IMR-90 (cell line): ENCODE data around the gene ITGAX. TPM values are rescaled to one million over a fixed set of nuclear protein-coding genes. Genes with fewer than 3 reads are reported as not detected.

ENCODE experiments used
- ATAC-seq: fragments of 200-7000 bp; cut with Tn5 transposase; 2 replicates; pipeline ENCODE4 v1.9.1; 2020; ENCODE audit warnings: low read depth, mild to moderate bottlenecking, moderate library complexity
- BruUV-seq: library from RNA; stranded (reverse); fragments of 400-500 nt; replicated peaks from 2 replicates; lab custom pipeline; 2021; lab: Mats Ljungman, UMichigan
- CTCF ChIA-PET: fragments of 300-600 bp; formaldehyde crosslinking; extraction: SDS; loops from one replicate; lab custom pipeline; 2021; ENCODE audit warnings: antibody characterized with exemption; lab: Yijun Ruan, JAX
- POLR2A ChIA-PET: fragments of 300-600 bp; sonication (Branson Sonifier 250); formaldehyde crosslinking; loops from one replicate; lab custom pipeline; 2022; ENCODE audit warnings: antibody characterized with exemption; ENCODE audit not compliant: unreplicated experiment; lab: Charles Lee
- DNase-seq: peaks from one replicate; pipeline ENCODE4 v3.0.0; 2013
- H2AFZ ChIP-seq: replicated peaks from 2 replicates; pipeline ENCODE3; 2013; ENCODE audit warnings: low read length, mild to moderate bottlenecking; ENCODE audit not compliant: poor library complexity
- H2AK5ac ChIP-seq: 2 replicates; pipeline ENCODE4 v1.6.1; 2013; ENCODE audit warnings: low read depth, low read length, inconsistent platforms
- H2AK9ac ChIP-seq: replicated peaks from 2 replicates; pipeline ENCODE3; 2013; ENCODE audit warnings: mild to moderate bottlenecking, low read depth, low read length, moderate library complexity; ENCODE audit not compliant: poor library complexity
- H2BK120ac ChIP-seq: 2 replicates; pipeline ENCODE4 v1.6.1; 2013; ENCODE audit warnings: low read depth, low read length, inconsistent platforms
- H2BK15ac ChIP-seq: 3 replicates; pipeline ENCODE4 v1.6.1; 2013; ENCODE audit warnings: low read depth, low read length, inconsistent platforms
- H2BK20ac ChIP-seq: 2 replicates; pipeline ENCODE4 v1.6.1; 2013; ENCODE audit warnings: low read depth, mild to moderate bottlenecking, inconsistent platforms, low read length, moderate library complexity
- H2BK5ac ChIP-seq: 2 replicates; pipeline ENCODE4 v1.6.1; 2013; ENCODE audit warnings: mild to moderate bottlenecking, low read depth, low read length, inconsistent platforms; ENCODE audit not compliant: poor library complexity, severe bottlenecking
- H3K14ac ChIP-seq: replicated peaks from 2 replicates; pipeline ENCODE4 v1.6.1; 2013; ENCODE audit warnings: low read depth, low read length, inconsistent platforms
- H3K18ac ChIP-seq: 2 replicates; pipeline ENCODE4 v1.6.1; 2013; ENCODE audit warnings: low read depth, low read length, control low read depth
- H3K23ac ChIP-seq: 2 replicates; pipeline ENCODE4 v1.6.1; 2013; ENCODE audit warnings: low read depth, low read length, inconsistent platforms
- H3K27ac ChIP-seq: 2 replicates; pipeline ENCODE4 v1.5.1; 2013; ENCODE audit warnings: mild to moderate bottlenecking, control low read depth, low read length; ENCODE audit not compliant: insufficient read depth
- H3K27me3 ChIP-seq: 2 replicates; pipeline ENCODE4 v1.6.1; 2013; ENCODE audit warnings: low read length; ENCODE audit not compliant: control insufficient read depth, insufficient read depth
- H3K36me3 ChIP-seq: 2 replicates; pipeline ENCODE4 v1.6.1; 2013; ENCODE audit warnings: low read length, mixed read lengths; ENCODE audit not compliant: control insufficient read depth, insufficient read depth
- H3K4ac ChIP-seq: 2 replicates; pipeline ENCODE4 v1.6.1; 2013; ENCODE audit warnings: low read depth, low read length, inconsistent platforms
- H3K4me1 ChIP-seq: 2 replicates; pipeline ENCODE4 v1.6.1; 2013; ENCODE audit warnings: low read length, mixed read lengths; ENCODE audit not compliant: control insufficient read depth, insufficient read depth
- H3K4me2 ChIP-seq: 2 replicates; pipeline ENCODE4 v1.6.1; 2013; ENCODE audit warnings: low read depth, mild to moderate bottlenecking, control low read depth, low read length, moderate library complexity
- H3K4me3 ChIP-seq: 2 replicates; pipeline ENCODE4 v1.5.1; 2013; ENCODE audit warnings: low read depth, mild to moderate bottlenecking, control low read depth, low read length, moderate library complexity; ENCODE audit not compliant: insufficient read depth
- H3K56ac ChIP-seq: 2 replicates; pipeline ENCODE4 v1.6.1; 2013; ENCODE audit warnings: low read length, inconsistent platforms; ENCODE audit not compliant: insufficient read depth; ENCODE audit errors: extremely low read depth
- H3K79me1 ChIP-seq, 2 experiments: 2 replicates each; pipeline ENCODE4 v1.6.1; 2013; ENCODE audit warnings: low read length in 2 of 2, inconsistent platforms in 1 of 2, low read depth in 1 of 2
- H3K9ac ChIP-seq: 2 replicates; pipeline ENCODE4 v1.6.1; 2013; ENCODE audit warnings: low read depth, low read length, control low read depth
- H3K9me1 ChIP-seq: 2 replicates; pipeline ENCODE4 v1.6.1; 2013; ENCODE audit warnings: low read length, inconsistent platforms; ENCODE audit not compliant: insufficient read depth
- H3K9me3 ChIP-seq: 2 replicates; pipeline ENCODE4 v1.6.1; 2013; ENCODE audit warnings: low read length; ENCODE audit not compliant: control insufficient read depth, insufficient read depth
- H4K20me1 ChIP-seq: 2 replicates; pipeline ENCODE4 v1.6.1; 2013; ENCODE audit warnings: low read length, inconsistent platforms; ENCODE audit not compliant: insufficient read depth
- H4K5ac ChIP-seq: 2 replicates; pipeline ENCODE4 v1.6.1; 2013; ENCODE audit warnings: mild to moderate bottlenecking, low read depth, low read length, control low read depth
- H4K8ac ChIP-seq, 2 experiments: 2 replicates each; pipeline ENCODE4 v1.6.1; 2013; ENCODE audit warnings: low read depth in 2 of 2, low read length in 2 of 2, control low read depth in 1 of 2, inconsistent platforms in 1 of 2
- H4K91ac ChIP-seq: 2 replicates; pipeline ENCODE4 v1.6.1; 2013; ENCODE audit warnings: low read depth, low read length, inconsistent platforms; ENCODE audit not compliant: insufficient read depth
- BHLHE40 ChIP-seq: fragments of 150-350 bp; IDR thresholded peaks from 2 replicates; pipeline ENCODE4 v1.6.1; 2016; ENCODE audit warnings: mild to moderate bottlenecking, low read depth, low read length
- CEBPB ChIP-seq: IDR thresholded peaks from 2 replicates; pipeline ENCODE4 v1.6.1; 2012; ENCODE audit warnings: low read depth, low read length, improper control_type of control experiment
- FOS ChIP-seq: fragments of 150-350 bp; IDR thresholded peaks from 2 replicates; pipeline ENCODE4 v1.6.1; 2016; ENCODE audit warnings: low read depth, low read length
- MAFK ChIP-seq: IDR thresholded peaks from 2 replicates; pipeline ENCODE4 v1.6.1; 2012; ENCODE audit warnings: low read depth, low read length, improper control_type of control experiment
- NFE2L2 ChIP-seq: fragments of 150-350 bp; IDR thresholded peaks from 2 replicates; pipeline ENCODE4 v1.6.1; 2016; ENCODE audit warnings: low read depth, mild to moderate bottlenecking, low read length
- POLR2A ChIP-seq: IDR thresholded peaks from 2 replicates; pipeline ENCODE4 v1.6.1; 2012; ENCODE audit warnings: mild to moderate bottlenecking, low read depth, low read length
- RCOR1 ChIP-seq: IDR thresholded peaks from 2 replicates; pipeline ENCODE4 v1.6.1; 2012; ENCODE audit warnings: mild to moderate bottlenecking, low read length, improper control_type of control experiment; ENCODE audit not compliant: insufficient replicate concordance
- WGBS, 2 experiments: methylation state at CpG; one replicate each; pipeline versions ENCODE4 v1.1.5 to v1.1.7; 2013; ENCODE audit warnings: missing lambda C conversion rate in 2 of 2; ENCODE audit not compliant: insufficient read length in 1 of 2; ENCODE audit errors: extremely low coverage in 2 of 2; 5-methylcytosine and 5-hydroxymethylcytosine counted together
- dilution Hi-C: fragments of 300-500 bp; cut with HindIII; formaldehyde crosslinking; loops from one replicate; pipeline ENCODE4 v1.14.3; 2018; ENCODE audit warnings: low sequenced_read_pairs; ENCODE audit not compliant: unreplicated experiment
- in situ Hi-C: fragments of 300-500 bp; cut with MboI; formaldehyde crosslinking; loops from 3 replicates; pipeline ENCODE4 v1.14.3; 2019; ENCODE audit warnings: low sequenced_read_pairs, inconsistent platforms, mixed read lengths
- intact Hi-C: fragments of 100-400 bp; cut with micrococcal nuclease; formaldehyde crosslinking; loops from 2 replicates; pipeline ENCODE4 v1.10.0; 2022
- polyA plus RNA-seq, 3 experiments: library from polyadenylated mRNA; depleted of rRNA; stranded (reverse); fragments of >200 nt; gene quantifications; 2 replicates each; pipeline ENCODE4 v1.2.3, GENCODE V29; 2012; ENCODE audit warnings: low replicate concordance in 1 of 3
- total RNA-seq: library from RNA; depleted of rRNA; stranded (reverse); fragments of >200 nt; gene quantifications from 2 replicates; pipeline ENCODE4 v1.2.3, GENCODE V29; 2012

The ITGAX gene
- total and polyA plus RNA-seq, 2 of the 4 experiments (the other 2 are of a cell fraction): 0.09 to 0.18 TPM

- WGBS, 2 experiments: no CpG with 5 or more reads among the region's 12 CpGs
- Histone ChIP-seq H3K9me3 (no peaks in the 10 kb centered on the region; the same call in none of the 2 replicates), H3K9me1 (no peaks in the 10 kb centered on the region), H4K8ac (no peak overlapping the region), H3K4me2 (no peak overlapping the region), H3K79me1 (no peaks in the 10 kb centered on the region), H3K4me1 (no peaks in the 10 kb centered on the region), H3K4me3 (no peak overlapping the region), H2BK120ac (no peak overlapping the region), H4K5ac (no peak overlapping the region), H2BK5ac (no peak overlapping the region), H3K4ac (no peak overlapping the region), H3K9ac (no peak overlapping the region), H2AK9ac (no peak overlapping the region), H2AK5ac (no peak overlapping the region), H4K20me1 (no peaks in the 10 kb centered on the region), H3K14ac (no peak overlapping the region), H3K56ac (no peak overlapping the region), H2BK15ac (no peak overlapping the region), H2AFZ (no peak overlapping the region), H3K18ac (no peak overlapping the region), H3K27ac (no peak overlapping the region), H4K91ac (no peak overlapping the region), H3K23ac (no peak overlapping the region), H2BK20ac (no peak overlapping the region), H3K27me3 (peaks cover 23% of the 10 kb centered on the region), H3K36me3 (no peaks in the 10 kb centered on the region)
- TF ChIP-seq BHLHE40 (no peak), RCOR1 (no peak), MAFK (no peak), FOS (no peak), POLR2A (no peak), CEBPB (no peak), NFE2L2 (no peak)
- ATAC-seq: no peak
- no peak for DNase-seq
- dilution Hi-C loops (no loop called here), in situ Hi-C loops (no loop called here), intact Hi-C loops (no loop called here)
- no TSS peak for BruUV-seq
- ChIA-PET CTCF (no interaction called here), POLR2A (no interaction called here)
Measured at GRCh38 chr16:31423801-31424200, 68.8 kb downstream of the ITGAX start.
